Measurements from ENCODE around the gene KLK1. TPM values are rescaled to one million over a fixed set of nuclear protein-coding genes. Genes with fewer than 3 reads are reported as not detected.

The KLK1 gene
- not detected in 2 replicates for total RNA-seq (2014; rRNA removed; shearing (Covaris generic); ENCODE audit: low replicate concordance)

DNA sequence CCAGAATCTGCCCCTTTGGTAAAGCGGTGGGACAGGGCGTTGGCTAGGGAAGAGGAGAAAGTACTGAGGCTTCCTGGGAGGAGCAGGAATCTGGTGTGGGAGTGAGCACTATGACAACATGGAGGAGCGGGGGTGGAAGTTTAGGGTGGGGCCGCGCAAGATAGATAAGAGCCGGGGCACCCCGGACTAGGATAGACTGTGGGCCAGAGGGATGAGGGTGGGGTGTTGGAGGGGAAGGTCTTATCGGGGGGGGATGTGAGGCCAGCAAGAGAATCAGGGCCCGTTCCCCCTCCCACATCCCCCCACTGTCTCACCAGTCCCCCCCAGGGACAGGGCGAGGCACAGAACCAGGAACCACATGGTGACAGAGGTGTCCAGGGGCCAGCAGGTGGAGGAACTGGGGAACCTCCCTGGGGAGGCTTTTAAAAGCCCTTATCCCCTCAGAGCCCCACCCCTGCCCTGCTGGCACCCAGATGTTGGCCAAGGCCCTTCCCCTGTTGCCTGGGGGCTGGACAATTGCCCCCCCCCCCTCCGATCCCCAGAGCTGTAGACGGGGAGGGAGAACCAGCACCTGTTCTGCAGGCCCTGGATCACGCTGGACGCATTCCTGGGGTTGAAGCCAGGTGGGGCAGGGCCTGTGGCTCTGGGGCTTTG is at the start of gene KLK1:
Gene KLK1 (minus strand): TSS at position 399 of the 654 bp plus-strand sequence. CDS start 39 bp downstream, at position 360.
- peaks cover 67% of the 10 kb centered on the region for H3K27me3 ChIP-seq
- no peak for DNase-seq

DNA sequence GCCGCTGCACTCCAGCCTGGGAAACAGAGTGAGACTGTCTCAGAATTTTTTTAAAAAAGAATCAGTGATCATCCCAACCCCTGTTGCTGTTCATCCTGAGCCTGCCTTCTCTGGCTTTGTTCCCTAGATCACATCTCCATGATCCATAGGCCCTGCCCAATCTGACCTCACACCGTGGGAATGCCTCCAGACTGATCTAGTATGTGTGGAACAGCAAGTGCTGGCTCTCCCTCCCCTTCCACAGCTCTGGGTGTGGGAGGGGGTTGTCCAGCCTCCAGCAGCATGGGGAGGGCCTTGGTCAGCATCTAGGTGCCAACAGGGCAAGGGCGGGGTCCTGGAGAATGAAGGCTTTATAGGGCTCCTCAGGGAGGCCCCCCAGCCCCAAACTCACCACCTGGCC is 49.5 kb upstream of the KLK1 start, which contains the start of gene KLK2:
Gene KLK2 (plus strand): TSS at position 384 of the 400 bp plus-strand sequence. CDS start 35 bp downstream, outside the sequence.
- Histone ChIP-seq H3K4me3 (no peak within 1 kb of the TSS), H3K27me3 (peaks cover 79% of the 10 kb centered on the region), H3K36me3 (no peaks in the 10 kb centered on the region), H3K9me3 (no peaks in the 10 kb centered on the region)
- DNase-seq, result peak; percentile 32

More for the DNA sequence above, at the start of gene KLK1:
- H3K4me3 ChIP-seq, result no peak within 1 kb of the TSS
- no peaks in the 10 kb centered on the region for H3K9me3 ChIP-seq
- H3K36me3 ChIP-seq, result no peaks in the 10 kb centered on the region

DNA sequence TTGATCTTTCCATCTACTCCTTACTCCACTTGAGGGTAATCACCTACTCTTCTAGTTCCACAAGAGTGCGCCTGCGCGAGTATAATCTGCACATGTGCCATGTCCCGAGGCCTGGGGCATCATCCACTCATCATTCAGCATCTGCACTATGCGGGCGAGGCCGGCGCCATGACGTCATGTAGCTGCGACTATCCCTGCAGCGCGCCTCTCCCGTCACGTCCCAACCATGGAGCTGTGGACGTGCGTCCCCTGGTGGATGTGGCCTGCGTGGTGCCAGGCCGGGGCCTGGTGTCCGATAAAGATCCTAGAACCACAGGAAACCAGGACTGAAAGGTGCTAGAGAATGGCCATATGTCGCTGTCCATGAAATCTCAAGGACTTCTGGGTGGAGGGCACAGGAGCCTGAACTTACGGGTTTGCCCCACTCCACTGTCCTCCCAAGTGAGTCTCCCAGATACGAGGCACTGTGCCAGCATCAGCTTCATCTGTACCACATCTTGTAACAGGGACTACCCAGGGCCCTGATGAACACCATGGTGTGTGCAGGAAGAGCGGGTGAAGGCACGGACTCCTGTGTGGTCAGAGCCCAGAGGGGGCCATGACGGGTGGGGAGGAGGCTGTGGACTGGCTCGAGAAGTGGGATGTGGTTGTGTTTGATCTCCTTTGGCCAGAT is 47.0 kb upstream of the KLK1 start:
- H3K9me3 ChIP-seq, result no peaks in the 10 kb centered on the region
- H3K36me3 ChIP-seq, result no peaks in the 10 kb centered on the region
- H3K4me3 ChIP-seq, result no peak overlapping the region
- DNase-seq, result no peak
- H3K27me3 ChIP-seq, result peaks cover 92% of the 10 kb centered on the region

DNA sequence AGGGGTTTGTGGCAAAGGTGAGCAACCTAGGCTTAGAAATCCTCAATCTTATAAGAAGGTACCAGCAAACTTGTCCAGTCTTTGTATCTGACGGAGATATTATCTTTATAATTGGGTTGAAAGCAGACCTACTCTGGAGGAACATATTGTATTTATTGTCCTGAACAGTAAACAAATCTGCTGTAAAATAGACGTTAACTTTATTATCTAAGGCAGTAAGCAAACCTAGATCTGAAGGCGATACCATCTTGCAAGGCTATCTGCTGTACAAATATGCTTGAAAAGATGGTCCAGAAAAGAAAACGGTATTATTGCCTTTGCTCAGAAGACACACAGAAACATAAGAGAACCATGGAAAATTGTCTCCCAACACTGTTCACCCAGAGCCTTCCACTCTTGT is 45.9 kb upstream of the KLK1 start:
- no peak overlapping the region for H3K4me3 ChIP-seq
- H3K9me3 ChIP-seq, result no peaks in the 10 kb centered on the region
- DNase-seq, result no peak
- H3K27me3 ChIP-seq, result peaks cover 90% of the 10 kb centered on the region
- no peaks in the 10 kb centered on the region for H3K36me3 ChIP-seq

DNA sequence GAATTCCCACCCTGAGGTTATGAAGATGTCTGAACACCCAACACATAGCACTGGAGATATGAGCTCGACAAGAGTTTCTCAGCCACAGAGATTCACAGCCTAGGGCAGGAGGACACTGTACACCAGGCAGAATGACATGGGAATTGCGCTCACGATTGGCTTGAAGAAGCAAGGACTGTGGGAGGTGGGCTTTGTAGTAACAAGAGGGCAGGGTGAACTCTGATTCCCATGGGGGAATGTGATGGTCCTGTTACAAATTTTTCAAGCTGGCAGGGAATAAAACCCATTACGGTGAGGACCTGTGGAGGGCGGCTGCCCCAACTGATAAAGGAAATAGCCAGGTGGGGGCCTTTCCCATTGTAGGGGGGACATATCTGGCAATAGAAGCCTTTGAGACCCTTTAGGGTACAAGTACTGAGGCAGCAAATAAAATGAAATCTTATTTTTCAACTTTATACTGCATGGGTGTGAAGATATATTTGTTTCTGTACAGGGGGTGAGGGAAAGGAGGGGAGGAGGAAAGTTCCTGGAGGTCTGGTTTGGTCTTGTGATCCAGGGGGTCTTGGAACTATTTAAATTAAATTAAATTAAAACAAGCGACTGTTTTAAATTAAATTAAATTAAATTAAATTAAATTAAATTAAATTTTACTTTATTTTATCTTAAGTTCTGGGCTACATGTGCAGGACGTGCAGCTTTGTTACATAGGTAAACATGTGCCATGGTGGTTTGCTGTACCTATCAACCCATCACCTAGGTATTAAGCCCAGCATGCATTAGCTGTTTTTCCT is 38.1 kb upstream of the KLK1 start:
- DNase-seq, result no peak
- Histone ChIP-seq H3K36me3 (no peaks in the 10 kb centered on the region), H3K9me3 (no peaks in the 10 kb centered on the region), H3K27me3 (peaks cover 61% of the 10 kb centered on the region), H3K4me3 (no peak overlapping the region)

DNA sequence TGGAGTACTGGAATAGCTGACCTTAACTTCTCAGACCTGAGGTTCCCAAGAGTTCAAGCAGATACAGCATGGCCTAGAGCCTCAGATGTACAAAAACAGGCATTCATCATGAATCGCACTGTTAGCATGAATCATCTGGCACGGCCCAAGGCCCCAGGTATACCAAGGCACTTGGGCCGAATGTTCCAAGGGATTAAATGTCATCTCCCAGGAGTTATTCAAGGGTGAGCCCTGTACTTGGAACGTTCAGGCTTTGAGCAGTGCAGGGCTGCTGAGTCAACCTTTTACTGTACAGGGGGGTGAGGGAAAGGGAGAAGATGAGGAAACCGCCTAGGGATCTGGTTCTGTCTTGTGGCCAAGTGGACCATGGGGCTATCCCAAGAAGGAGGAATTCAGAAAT is 37.4 kb upstream of the KLK1 start:
- peaks cover 55% of the 10 kb centered on the region for H3K27me3 ChIP-seq
- H3K36me3 ChIP-seq, result no peaks in the 10 kb centered on the region
- no peak overlapping the region for H3K4me3 ChIP-seq
- DNase-seq, result no peak
- H3K9me3 ChIP-seq, result no peaks in the 10 kb centered on the region

DNA sequence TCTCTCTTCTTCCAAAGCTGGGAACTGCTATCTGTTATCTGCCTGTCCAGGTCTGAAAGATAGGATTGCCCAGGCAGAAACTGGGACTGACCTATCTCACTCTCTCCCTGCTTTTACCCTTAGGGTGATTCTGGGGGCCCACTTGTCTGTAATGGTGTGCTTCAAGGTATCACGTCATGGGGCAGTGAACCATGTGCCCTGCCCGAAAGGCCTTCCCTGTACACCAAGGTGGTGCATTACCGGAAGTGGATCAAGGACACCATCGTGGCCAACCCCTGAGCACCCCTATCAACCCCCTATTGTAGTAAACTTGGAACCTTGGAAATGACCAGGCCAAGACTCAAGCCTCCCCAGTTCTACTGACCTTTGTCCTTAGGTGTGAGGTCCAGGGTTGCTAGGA is 36.3 kb upstream of the KLK1 start:
- H3K4me3 ChIP-seq, result no peak overlapping the region
- H3K36me3 ChIP-seq, result no peaks in the 10 kb centered on the region
- H3K27me3 ChIP-seq, result peaks cover 54% of the 10 kb centered on the region
- no peak for DNase-seq
- no peaks in the 10 kb centered on the region for H3K9me3 ChIP-seq

DNA sequence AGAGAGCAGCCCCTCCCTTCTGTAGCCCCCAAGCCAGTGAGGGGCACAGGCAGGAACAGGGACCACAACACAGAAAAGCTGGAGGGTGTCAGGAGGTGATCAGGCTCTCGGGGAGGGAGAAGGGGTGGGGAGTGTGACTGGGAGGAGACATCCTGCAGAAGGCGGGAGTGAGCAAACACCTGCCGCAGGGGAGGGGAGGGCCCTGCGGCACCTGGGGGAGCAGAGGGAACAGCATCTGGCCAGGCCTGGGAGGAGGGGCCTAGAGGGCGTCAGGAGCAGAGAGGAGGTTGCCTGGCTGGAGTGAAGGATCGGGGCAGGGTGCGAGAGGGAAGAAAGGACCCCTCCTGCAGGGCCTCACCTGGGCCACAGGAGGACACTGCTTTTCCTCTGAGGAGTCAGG is 35.3 kb upstream of the KLK1 start:
- DNase-seq, result no peak
- peaks cover 53% of the 10 kb centered on the region for H3K27me3 ChIP-seq
- no peak overlapping the region for H3K4me3 ChIP-seq
- no peaks in the 10 kb centered on the region for H3K9me3 ChIP-seq
- no peaks in the 10 kb centered on the region for H3K36me3 ChIP-seq

DNA sequence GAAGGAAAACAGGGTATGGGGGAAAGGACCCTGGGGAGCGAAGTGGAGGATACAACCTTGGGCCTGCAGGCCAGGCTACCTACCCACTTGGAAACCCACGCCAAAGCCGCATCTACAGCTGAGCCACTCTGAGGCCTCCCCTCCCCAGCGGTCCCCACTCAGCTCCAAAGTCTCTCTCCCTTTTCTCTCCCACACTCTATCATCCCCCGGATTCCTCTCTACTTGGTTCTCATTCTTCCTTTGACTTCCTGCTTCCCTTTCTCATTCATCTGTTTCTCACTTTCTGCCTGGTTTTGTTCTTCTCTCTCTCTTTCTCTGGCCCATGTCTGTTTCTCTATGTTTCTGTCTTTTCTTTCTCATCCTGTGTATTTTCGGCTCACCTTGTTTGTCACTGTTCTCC is 33.8 kb upstream of the KLK1 start:
- DNase-seq, result no peak
- no peaks in the 10 kb centered on the region for H3K36me3 ChIP-seq
- no peak overlapping the region for H3K4me3 ChIP-seq
- H3K27me3 ChIP-seq, result peaks cover 45% of the 10 kb centered on the region
- no peaks in the 10 kb centered on the region for H3K9me3 ChIP-seq

DNA sequence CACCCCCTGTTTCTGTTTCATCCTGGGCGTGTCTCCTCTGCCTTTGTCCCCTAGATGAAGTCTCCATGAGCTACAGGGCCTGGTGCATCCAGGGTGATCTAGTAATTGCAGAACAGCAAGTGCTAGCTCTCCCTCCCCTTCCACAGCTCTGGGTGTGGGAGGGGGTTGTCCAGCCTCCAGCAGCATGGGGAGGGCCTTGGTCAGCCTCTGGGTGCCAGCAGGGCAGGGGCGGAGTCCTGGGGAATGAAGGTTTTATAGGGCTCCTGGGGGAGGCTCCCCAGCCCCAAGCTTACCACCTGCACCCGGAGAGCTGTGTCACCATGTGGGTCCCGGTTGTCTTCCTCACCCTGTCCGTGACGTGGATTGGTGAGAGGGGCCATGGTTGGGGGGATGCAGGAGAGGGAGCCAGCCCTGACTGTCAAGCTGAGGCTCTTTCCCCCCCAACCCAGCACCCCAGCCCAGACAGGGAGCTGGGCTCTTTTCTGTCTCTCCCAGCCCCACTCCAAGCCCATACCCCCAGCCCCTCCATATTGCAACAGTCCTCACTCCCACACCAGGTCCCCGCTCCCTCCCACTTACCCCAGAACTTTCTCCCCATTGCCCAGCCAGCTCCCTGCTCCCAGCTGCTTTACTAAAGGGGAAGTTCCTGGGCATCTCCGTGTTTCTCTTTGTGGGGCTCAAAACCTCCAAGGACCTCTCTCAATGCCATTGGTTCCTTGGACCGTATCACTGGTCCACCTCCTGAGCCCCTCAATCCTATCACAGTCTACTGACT is 31.2 kb upstream of the KLK1 start, which contains the start of gene KLK3:
Gene KLK3 (plus strand): TSS at position 280 of the 775 bp plus-strand sequence. CDS start 41 bp downstream, at position 321.
- Histone ChIP-seq H3K36me3 (no peaks in the 10 kb centered on the region), H3K4me3 (no peak within 1 kb of the TSS), H3K27me3 (peaks cover 46% of the 10 kb centered on the region), H3K9me3 (no peaks in the 10 kb centered on the region)
- no peak for DNase-seq

DNA sequence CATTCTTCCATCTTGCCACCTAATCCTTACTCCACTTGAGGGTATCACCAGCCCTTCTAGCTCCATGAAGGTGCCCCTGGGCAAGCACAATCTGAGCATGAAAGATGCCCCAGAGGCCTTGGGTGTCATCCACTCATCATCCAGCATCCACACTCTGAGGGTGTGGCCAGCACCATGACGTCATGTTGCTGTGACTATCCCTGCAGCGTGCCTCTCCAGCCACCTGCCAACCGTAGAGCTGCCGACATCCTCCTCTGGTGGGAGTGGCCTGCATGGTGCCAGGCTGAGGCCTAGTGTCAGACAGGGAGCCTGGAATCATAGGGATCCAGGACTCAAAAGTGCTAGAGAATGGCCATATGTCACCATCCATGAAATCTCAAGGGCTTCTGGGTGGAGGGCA is 28.0 kb upstream of the KLK1 start:
- peaks cover 49% of the 10 kb centered on the region for H3K27me3 ChIP-seq
- H3K9me3 ChIP-seq, result no peaks in the 10 kb centered on the region
- H3K4me3 ChIP-seq, result no peak overlapping the region
- H3K36me3 ChIP-seq, result no peaks in the 10 kb centered on the region
- no peak for DNase-seq

DNA sequence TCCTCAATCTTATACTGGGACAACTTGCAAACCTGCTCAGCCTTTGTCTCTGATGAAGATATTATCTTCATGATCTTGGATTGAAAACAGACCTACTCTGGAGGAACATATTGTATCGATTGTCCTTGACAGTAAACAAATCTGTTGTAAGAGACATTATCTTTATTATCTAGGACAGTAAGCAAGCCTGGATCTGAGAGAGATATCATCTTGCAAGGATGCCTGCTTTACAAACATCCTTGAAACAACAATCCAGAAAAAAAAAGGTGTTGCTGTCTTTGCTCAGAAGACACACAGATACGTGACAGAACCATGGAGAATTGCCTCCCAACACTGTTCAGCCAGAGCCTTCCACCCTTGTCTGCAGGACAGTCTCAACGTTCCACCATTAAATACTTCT is 27.2 kb upstream of the KLK1 start:
- peaks cover 54% of the 10 kb centered on the region for H3K27me3 ChIP-seq
- no peaks in the 10 kb centered on the region for H3K9me3 ChIP-seq
- no peak for DNase-seq
- H3K36me3 ChIP-seq, result no peaks in the 10 kb centered on the region
- H3K4me3 ChIP-seq, result no peak overlapping the region

DNA sequence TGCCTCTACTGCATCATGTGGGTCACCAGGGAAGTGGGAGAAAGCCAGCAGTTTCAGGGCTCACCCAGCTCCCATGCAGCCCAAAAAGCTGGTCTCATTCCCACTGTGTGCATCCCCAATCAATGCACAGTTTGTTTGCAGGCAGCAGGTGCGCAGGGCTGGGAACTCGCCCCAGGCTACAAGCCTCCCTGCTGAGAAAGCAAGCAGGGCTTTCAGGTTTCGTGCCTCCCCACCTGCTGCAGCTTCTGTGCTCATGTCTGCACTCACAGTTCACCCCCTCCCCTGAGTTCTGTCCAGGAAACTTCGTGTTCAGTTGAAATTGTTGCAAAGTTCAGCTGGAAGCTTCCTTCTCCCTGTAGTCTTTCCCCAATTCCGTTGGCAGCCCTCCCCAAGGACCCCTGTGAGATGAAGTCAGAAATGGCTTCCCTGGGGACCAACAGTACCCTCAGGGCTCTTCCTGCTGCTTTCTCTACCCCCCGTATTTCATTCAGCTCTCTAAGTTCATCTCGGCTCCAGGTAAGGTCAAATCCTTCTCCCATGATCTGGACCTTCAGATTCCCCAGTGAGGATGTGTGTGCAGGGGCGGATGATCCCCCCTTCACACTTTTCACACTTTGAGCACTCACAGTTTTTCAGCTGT is 20.8 kb upstream of the KLK1 start:
- Histone ChIP-seq H3K9me3 (no peaks in the 10 kb centered on the region; the same call in 1 of the 2 replicates), H3K4me3 (no peak overlapping the region), H3K27me3 (peaks cover 51% of the 10 kb centered on the region), H3K36me3 (no peaks in the 10 kb centered on the region)
- DNase-seq, result no peak

DNA sequence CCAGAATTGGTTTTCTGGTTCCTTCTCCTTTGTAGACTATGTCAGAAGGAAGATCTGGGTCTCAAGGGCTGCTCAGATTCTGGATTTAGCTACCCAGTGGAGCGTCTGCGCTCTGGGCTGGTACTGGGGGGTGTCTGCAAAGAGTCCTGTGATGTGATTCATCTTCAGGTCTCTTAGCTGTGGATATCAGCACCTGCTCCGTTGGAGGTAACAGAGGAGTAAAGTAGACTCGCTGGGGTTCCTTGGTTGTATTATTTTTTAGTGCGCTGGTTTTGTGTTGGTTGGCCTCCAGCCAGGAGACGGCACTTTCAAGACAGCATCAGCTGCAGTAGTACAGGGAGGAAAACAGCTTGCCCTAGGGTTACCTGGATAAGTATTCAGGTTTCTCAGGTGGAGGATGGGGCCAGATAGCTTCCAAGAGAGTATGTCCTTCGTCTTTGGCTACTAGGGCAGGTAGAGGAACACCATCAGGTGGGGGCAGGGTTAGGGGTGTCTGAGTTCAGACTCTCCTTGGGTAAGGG is 20.2 kb upstream of the KLK1 start:
- no peak for DNase-seq
- no peak overlapping the region for H3K4me3 ChIP-seq
- no peaks in the 10 kb centered on the region for H3K36me3 ChIP-seq
- no peaks in the 10 kb centered on the region; the same call in 1 of the 2 replicates for H3K9me3 ChIP-seq
- peaks cover 47% of the 10 kb centered on the region for H3K27me3 ChIP-seq

DNA sequence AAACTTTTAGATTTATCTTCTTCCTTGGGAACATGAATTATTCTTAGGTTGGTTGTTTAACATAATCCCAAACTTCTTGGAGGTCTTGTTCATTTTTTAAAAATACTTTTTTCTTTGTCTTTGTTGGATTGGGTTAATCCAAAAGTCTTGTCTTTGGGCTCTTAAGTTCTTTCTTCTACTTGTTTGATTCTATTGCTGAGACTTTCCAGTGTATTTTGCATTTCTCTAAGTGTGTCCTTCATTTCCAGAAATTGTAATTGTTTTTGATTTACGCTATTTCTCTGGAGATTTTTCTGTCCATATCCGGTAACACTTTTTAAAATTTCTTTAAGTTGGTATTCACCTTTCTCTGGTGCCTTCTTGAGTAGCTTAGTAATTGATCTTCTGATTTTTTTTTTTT is 19.6 kb upstream of the KLK1 start:
- peaks cover 41% of the 10 kb centered on the region for H3K27me3 ChIP-seq
- H3K9me3 ChIP-seq, result no peaks in the 10 kb centered on the region; the same call in 1 of the 2 replicates
- no peak overlapping the region for H3K4me3 ChIP-seq
- H3K36me3 ChIP-seq, result no peaks in the 10 kb centered on the region
- no peak for DNase-seq

DNA sequence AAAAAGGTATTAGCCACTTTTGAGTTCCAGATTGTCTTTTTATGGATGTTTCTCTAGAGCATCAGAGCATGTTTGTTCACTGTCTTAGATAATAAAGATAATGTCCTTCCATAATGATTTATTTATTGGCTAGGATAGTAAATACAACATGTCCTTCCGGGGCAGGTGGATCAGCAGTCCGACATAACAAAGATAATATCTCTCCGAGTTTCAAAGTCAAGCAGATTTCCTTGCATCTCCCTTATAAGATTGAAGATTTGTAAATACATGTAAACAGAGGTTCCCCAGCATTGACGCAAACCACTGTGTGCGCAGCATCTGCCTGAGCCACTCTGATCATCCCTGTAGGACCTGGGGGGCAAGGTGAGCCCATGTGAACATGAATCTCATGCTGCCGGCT is 18.5 kb upstream of the KLK1 start:
- Histone ChIP-seq H3K9me3 (no peaks in the 10 kb centered on the region; the same call in 1 of the 2 replicates), H3K36me3 (no peaks in the 10 kb centered on the region), H3K4me3 (no peak overlapping the region), H3K27me3 (peaks cover 42% of the 10 kb centered on the region)
- DNase-seq, result no peak
